WI38 (cell line): ENCODE measurements around the gene C3orf33.

ENCODE experiments used
- H3K4me3 ChIP-seq: 2 replicates; pipeline ENCODE4 v1.5.1; 2011; ENCODE audit warnings: low read depth, mild to moderate bottlenecking, control low read depth, low read length
- TF ChIP-seq, protein P1 (sequence below): IDR thresholded peaks from 2 replicates; pipeline ENCODE4 v1.5.1; 2012; ENCODE audit warnings: low read depth, mild to moderate bottlenecking, control low read depth, low read length

The C3orf33 gene

DNA sequence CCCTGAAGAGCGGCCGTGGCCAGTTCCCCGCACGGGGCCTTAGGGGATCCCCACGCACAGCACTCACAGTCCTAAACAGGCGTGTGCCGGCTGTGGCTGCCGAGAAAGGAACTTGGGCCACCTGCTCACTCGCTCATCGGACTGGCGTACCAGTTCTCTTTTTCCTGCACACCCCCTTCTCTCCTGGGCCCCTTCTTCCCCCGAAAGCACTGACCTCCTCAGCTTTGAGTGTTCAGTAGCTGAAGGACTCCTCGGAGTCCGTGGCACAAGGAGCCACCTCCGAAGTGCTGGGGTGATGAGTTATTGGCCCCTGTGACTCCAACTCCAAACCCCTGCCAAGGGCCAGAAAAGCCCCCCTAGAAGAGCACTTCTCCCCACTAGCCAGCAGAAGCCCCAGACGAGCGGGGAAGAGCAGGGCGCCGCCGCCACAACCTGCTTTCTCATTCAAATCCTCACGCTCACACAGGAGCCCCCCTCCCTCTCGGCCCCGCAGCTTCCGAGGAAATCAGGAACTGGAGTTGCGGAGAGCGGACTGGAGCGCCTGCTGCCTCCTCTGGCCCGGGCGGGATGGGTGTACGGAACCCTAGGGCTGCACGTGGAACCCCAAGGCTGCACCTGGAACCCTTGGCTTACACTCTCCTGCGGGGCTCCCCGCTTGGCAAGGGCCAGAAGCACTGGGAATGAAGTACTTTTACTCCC lies 61.3 kb downstream of the C3orf33 start, which contains the start of gene PLCH1:
Gene PLCH1 (minus strand): TSS at position 446 of the 699 bp plus-strand sequence. CDS start 40,847 bp downstream, outside the sequence.
- H3K4me3 ChIP-seq = peak within 1 kb of the TSS; percentile 54
- TF ChIP-seq, protein P1, sequence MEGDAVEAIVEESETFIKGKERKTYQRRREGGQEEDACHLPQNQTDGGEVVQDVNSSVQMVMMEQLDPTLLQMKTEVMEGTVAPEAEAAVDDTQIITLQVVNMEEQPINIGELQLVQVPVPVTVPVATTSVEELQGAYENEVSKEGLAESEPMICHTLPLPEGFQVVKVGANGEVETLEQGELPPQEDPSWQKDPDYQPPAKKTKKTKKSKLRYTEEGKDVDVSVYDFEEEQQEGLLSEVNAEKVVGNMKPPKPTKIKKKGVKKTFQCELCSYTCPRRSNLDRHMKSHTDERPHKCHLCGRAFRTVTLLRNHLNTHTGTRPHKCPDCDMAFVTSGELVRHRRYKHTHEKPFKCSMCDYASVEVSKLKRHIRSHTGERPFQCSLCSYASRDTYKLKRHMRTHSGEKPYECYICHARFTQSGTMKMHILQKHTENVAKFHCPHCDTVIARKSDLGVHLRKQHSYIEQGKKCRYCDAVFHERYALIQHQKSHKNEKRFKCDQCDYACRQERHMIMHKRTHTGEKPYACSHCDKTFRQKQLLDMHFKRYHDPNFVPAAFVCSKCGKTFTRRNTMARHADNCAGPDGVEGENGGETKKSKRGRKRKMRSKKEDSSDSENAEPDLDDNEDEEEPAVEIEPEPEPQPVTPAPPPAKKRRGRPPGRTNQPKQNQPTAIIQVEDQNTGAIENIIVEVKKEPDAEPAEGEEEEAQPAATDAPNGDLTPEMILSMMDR = no peak

DNA sequence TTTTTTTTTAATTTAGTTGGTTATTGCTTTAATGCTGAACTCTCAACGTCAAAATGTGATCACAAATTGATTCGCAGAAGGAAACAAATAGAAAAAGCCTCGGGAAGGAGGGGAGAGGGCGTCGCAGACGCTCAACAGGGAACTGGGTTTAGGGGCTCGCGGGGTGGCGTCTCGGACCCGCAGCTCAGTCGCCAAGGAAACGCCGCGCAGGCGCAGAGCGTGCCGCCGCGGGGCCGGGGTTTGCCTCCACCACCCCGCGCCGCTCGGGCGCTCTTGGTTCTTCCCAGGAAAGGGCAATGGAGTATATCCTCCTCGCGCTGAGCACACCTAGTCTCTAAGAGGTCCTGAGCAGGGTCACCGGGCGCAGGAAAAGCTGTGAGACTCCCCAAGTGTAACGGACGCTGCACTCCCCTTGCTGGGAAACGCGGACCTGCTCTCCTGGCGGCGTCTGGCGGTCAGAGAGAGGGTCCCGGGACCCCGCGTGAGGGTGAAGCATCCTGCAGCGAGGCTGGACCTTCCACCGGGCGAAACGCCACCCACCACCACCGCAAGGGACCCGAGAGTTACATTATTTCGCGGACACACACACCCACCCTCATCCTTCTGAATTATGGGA lies 62.0 kb downstream of the C3orf33 start:
- TF ChIP-seq, protein P1 = no peak
- H3K4me3 ChIP-seq = peak overlapping the region; percentile 54

DNA sequence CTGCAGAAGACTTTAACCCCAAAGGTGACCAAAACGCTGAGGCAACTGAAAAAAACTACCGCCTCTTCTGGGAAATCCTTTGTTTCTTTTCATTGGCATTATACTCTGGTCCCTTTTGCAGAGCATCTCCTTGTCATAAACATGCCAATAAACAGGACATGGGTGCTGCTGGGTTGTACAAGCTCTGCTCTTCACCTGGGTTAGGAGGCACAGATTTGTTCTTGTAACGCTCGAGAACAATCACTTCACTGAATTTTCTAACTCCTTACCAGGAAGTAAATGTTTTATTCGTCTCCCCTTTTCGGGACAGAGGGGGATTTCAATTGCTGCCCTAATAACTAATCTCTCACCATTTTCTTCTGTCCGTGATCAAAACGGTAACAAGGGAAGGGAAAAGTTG lies 62.5 kb downstream of the C3orf33 start:
- TF ChIP-seq, protein P1 = no peak
- H3K4me3 ChIP-seq = peak overlapping the region; percentile 54

DNA sequence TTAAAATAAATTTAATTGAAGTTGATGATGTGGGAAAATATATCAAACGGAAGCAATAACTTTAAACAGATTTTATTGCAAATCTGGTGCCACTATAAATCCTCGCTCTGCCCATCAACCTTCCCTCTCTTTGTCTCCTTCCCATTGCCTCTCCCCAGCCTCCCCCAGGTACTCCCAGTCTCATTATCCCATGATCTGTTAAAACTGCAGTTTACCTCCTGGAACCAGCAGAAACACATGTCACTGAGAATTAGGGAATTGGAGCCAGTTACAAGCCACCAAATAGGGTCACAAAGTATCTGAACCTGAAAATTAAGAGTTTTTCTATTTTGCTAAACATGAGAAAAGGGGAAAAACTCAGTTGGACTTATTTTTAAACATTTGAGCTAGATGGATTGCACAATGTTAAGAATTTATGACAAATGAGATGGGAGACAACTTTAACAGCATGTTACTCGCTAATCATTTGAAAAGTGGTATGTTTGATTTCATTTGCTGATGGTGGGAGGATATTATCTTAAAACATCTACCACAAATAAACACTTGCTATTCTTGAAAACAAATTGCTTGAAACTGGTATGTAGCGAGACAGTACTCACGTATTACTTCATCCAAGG lies 63.6 kb downstream of the C3orf33 start:
- TF ChIP-seq, protein P1 = no peak
- H3K4me3 ChIP-seq = no peak overlapping the region

DNA sequence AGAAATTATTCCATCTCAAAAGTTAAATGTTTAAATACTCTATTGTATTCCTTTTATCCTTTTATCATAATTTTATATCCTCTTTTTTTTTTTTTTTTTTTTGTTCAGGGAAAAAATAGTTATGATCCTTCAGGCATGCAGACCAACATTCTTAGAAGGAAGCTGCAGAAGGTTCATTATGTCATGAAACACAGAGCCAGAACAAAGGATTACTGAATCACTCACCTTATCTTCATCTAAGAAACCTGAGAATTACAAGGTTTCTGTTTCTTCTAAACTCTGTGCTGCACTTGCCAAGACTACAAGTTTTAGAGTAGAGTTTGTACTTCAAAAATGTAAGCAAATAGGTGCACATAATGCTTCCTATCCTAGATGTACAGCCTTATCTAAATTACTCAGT lies 64.5 kb downstream of the C3orf33 start:
- TF ChIP-seq, protein P1 = no peak
- H3K4me3 ChIP-seq = no peak overlapping the region

DNA sequence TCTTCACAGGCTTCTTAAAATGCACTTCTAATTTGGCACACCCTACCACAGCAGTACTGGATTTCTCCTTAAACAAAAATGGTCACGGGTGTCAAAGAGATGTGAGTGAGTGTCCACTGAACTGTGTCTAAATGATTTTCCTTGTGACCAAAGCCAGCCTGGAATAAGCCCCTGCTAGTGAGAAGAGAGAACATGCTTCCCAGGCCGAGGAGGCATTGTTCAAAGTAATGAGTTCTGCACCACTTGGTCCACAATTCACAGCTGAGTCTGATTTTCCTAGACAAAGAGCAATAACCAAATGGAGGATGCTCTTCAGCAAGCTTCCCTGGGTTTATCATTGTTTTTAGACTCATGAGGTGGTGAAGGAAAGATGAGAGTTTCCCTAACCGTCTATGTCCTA lies 65.0 kb downstream of the C3orf33 start:
- TF ChIP-seq, protein P1 = no peak
- no peak overlapping the region for H3K4me3 ChIP-seq

DNA sequence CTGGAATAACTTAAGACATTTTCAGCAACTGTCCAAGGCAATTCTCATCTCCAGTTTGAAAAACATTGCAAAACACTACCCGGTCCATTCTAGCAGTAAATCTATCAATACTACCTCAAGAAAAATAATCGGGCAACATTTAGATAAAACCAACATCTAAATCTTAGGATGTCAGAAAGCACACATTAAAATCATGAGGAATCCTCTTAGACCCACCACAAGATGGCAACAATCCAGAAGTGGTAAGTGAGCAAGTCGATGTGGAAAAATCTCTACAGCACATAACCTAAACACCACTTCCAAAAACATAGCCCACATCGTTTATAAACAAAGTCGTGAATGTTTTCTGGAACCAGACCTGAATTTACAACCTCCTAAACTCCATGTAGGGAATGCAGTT lies 66.9 kb downstream of the C3orf33 start:
- TF ChIP-seq, protein P1 = no peak

More for the DNA sequence above, 66.9 kb downstream of the C3orf33 start:
- no peak overlapping the region for H3K4me3 ChIP-seq
